H1 (cell line): Measurements from ENCODE around the gene MEF2D. TPM values are rescaled to one million over a fixed set of nuclear protein-coding genes. Genes with fewer than 3 reads are reported as not detected.

Experiments used
- CTCF ChIA-PET: fragments of 300-600 bp; sonication (Branson Sonifier 250); formaldehyde crosslinking; loops from one replicate; lab custom pipeline; 2021; ENCODE audit not compliant: partially characterized antibody; lab: Charles Lee
- POLR2A ChIA-PET: fragments of 300-600 bp; sonication (Branson Sonifier 250); formaldehyde crosslinking; loops from one replicate; lab custom pipeline; 2021; ENCODE audit warnings: inconsistent platforms; ENCODE audit not compliant: partially characterized antibody; lab: Charles Lee
- DNase-seq, 2 experiments: peaks; one replicate each; pipeline versions ENCODE4 v3.0.0 to v3.0.0-alpha.2; 2010 to 2022; ENCODE audit warnings: low spot score in 2 of 2, low read depth in 1 of 2, mixed read lengths in 1 of 2
- FAIRE-seq: peaks from 2 replicates; lab custom pipeline; 2011; peaks lifted over from hg19 to GRCh38; lab: Jason Lieb, UNC
- H2AFZ ChIP-seq: 2 replicates; pipeline ENCODE4 v1.8.1; 2012; ENCODE audit warnings: low read length, inconsistent platforms
- H2AK5ac ChIP-seq: 2 replicates; pipeline ENCODE4 v1.6.1; 2013; ENCODE audit warnings: low read depth, low read length
- H2BK120ac ChIP-seq: replicated peaks from 2 replicates; pipeline ENCODE3; 2013; ENCODE audit warnings: low read depth, low read length, inconsistent platforms
- H2BK12ac ChIP-seq: 2 replicates; pipeline ENCODE4 v1.6.1; 2013; ENCODE audit warnings: low read depth, low read length
- H2BK15ac ChIP-seq: 2 replicates; pipeline ENCODE4 v1.6.1; 2013; ENCODE audit warnings: low read length
- H2BK20ac ChIP-seq: 2 replicates; pipeline ENCODE4 v1.6.1; 2013; ENCODE audit warnings: low read length
- H2BK5ac ChIP-seq: 2 replicates; pipeline ENCODE4 v1.6.1; 2013; ENCODE audit warnings: low read depth, low read length
- H3K14ac ChIP-seq: 2 replicates; pipeline ENCODE4 v1.6.1; 2013; ENCODE audit warnings: inconsistent platforms; ENCODE audit not compliant: insufficient read length
- H3K18ac ChIP-seq: 2 replicates; pipeline ENCODE4 v1.6.1; 2013; ENCODE audit warnings: low read length; ENCODE audit errors: extremely low read depth
- H3K23ac ChIP-seq: 2 replicates; pipeline ENCODE4 v1.6.1; 2013; ENCODE audit warnings: inconsistent platforms; ENCODE audit not compliant: insufficient read length
- H3K23me2 ChIP-seq: 2 replicates; pipeline ENCODE4 v1.6.1; 2013; ENCODE audit warnings: low read depth, low read length
- H3K27ac ChIP-seq: 2 replicates; pipeline ENCODE4 v1.6.1; 2011; ENCODE audit warnings: low read depth, low read length, inconsistent platforms
- H3K27me3 ChIP-seq, 4 experiments: replicated peaks in 1 of 4; 1 replicate in 1 of 4; 2 replicates in 3 of 4; pipeline versions ENCODE4 v1.6.1 to v1.8.1; 2011 to 2013; ENCODE audit warnings: low read length in 3 of 4, mild to moderate bottlenecking in 3 of 4, inconsistent platforms in 2 of 4, mixed read lengths in 2 of 4, moderate library complexity in 1 of 4; ENCODE audit not compliant: control insufficient read depth in 3 of 4, insufficient read depth in 3 of 4; ENCODE audit errors: extremely low read depth in 1 of 4
- H3K36me3 ChIP-seq, 4 experiments: 2 replicates each; pipeline versions ENCODE4 v1.6.1 to v1.8.1; 2011 to 2013; ENCODE audit warnings: mild to moderate bottlenecking in 4 of 4, low read length in 3 of 4, moderate library complexity in 2 of 4, control low read depth in 1 of 4, inconsistent platforms in 1 of 4; ENCODE audit not compliant: insufficient read depth in 4 of 4, control insufficient read depth in 2 of 4
- H3K4ac ChIP-seq: replicated peaks from 2 replicates; pipeline ENCODE3; 2013; ENCODE audit warnings: low read length, low read depth, mixed read lengths, inconsistent platforms; ENCODE audit not compliant: insufficient read length
- H3K4me1 ChIP-seq, 4 experiments: replicated peaks in 1 of 4; 1 replicate in 1 of 4; 2 replicates in 3 of 4; pipeline versions ENCODE4 v1.6.1 to v1.8.1; 2011 to 2013; ENCODE audit warnings: low read length in 3 of 4, inconsistent platforms in 2 of 4, mixed read lengths in 1 of 4; ENCODE audit not compliant: insufficient read depth in 4 of 4, control insufficient read depth in 3 of 4
- H3K4me2 ChIP-seq, 2 experiments: 2 replicates each; pipeline versions ENCODE4 v1.6.1 to v1.8.1; 2011 to 2013; ENCODE audit warnings: low read depth in 2 of 2, low read length in 2 of 2, control low read depth in 1 of 2, inconsistent platforms in 1 of 2, mild to moderate bottlenecking in 1 of 2; ENCODE audit not compliant: insufficient read depth in 1 of 2
- H3K4me3 ChIP-seq, 4 experiments: fragments of 200-600, 300-600 bp in 1 of 4; sonication (generic), shearing (Covaris generic), sonication (Bioruptor Twin) in 1 of 4; 2 replicates each; pipeline versions ENCODE4 v1.5.1 to v1.8.1; 2011 to 2016; ENCODE audit warnings: low read length in 4 of 4, low read depth in 3 of 4, control low read depth in 2 of 4, inconsistent platforms in 2 of 4, mild to moderate bottlenecking in 2 of 4, mixed read lengths in 1 of 4, moderate library complexity in 1 of 4; ENCODE audit not compliant: insufficient read depth in 2 of 4; ENCODE audit errors: extremely low read depth in 1 of 4
- H3K56ac ChIP-seq: replicated peaks from 2 replicates; pipeline ENCODE3; 2013; ENCODE audit warnings: low read depth, mild to moderate bottlenecking, mixed read lengths, low read length, inconsistent platforms; ENCODE audit not compliant: insufficient read length
- H3K79me1 ChIP-seq: 2 replicates; pipeline ENCODE4 v1.6.1; 2013; ENCODE audit warnings: low read depth, low read length, control low read depth
- H3K79me2 ChIP-seq, 2 experiments: 2 replicates each; pipeline versions ENCODE4 v1.6.1 to v1.8.1; 2012 to 2013; ENCODE audit warnings: low read length in 2 of 2, mild to moderate bottlenecking in 2 of 2, inconsistent platforms in 1 of 2; ENCODE audit not compliant: insufficient read depth in 2 of 2, control insufficient read depth in 1 of 2
- H3K9ac ChIP-seq, 4 experiments: replicated peaks in 1 of 4; 1 replicate in 1 of 4; 2 replicates in 3 of 4; pipeline versions ENCODE4 v1.6.1 to v1.8.1; 2011 to 2013; ENCODE audit warnings: low read depth in 3 of 4, low read length in 3 of 4, control low read depth in 2 of 4, mild to moderate bottlenecking in 2 of 4, moderate library complexity in 2 of 4, inconsistent platforms in 1 of 4; ENCODE audit errors: extremely low read depth in 1 of 4
- H3K9me3 ChIP-seq, 2 experiments: 2 replicates each; pipeline versions ENCODE4 v1.6.1 to v1.8.1; 2012 to 2013; ENCODE audit warnings: mild to moderate bottlenecking in 2 of 2, moderate library complexity in 2 of 2, control low read depth in 1 of 2, inconsistent platforms in 1 of 2, low read depth in 1 of 2, low read length in 1 of 2, mixed read lengths in 1 of 2; ENCODE audit not compliant: insufficient read depth in 2 of 2
- H4K20me1 ChIP-seq, 2 experiments: replicated peaks in 1 of 2; 2 replicates each; pipeline versions ENCODE3 to v1.8.1; 2011 to 2013; ENCODE audit warnings: inconsistent platforms in 2 of 2, low read length in 2 of 2, mild to moderate bottlenecking in 1 of 2; ENCODE audit not compliant: insufficient read depth in 2 of 2, control insufficient read depth in 1 of 2
- H4K5ac ChIP-seq: 2 replicates; pipeline ENCODE4 v1.6.1; 2013; ENCODE audit warnings: low read length, low read depth, mixed read lengths, inconsistent platforms; ENCODE audit not compliant: insufficient read length
- H4K8ac ChIP-seq: 2 replicates; pipeline ENCODE4 v1.8.0; 2013; ENCODE audit warnings: mild to moderate bottlenecking, moderate library complexity, low read length, inconsistent platforms; ENCODE audit not compliant: insufficient read depth; ENCODE audit errors: extremely low read depth
- H4K91ac ChIP-seq: replicated peaks from 2 replicates; pipeline ENCODE3; 2013; ENCODE audit warnings: low read length, mixed read lengths, inconsistent platforms; ENCODE audit not compliant: insufficient read length
- CTBP2 ChIP-seq: IDR thresholded peaks from 2 replicates; pipeline ENCODE4 v1.7.0; 2011; ENCODE audit warnings: borderline replicate concordance, mild to moderate bottlenecking, moderate library complexity, mixed read lengths, low read length; ENCODE audit not compliant: insufficient read depth, insufficient read length
- EZH2 ChIP-seq: fragments of 200-600 bp; sonication (generic); IDR thresholded peaks from 2 replicates; pipeline ENCODE4 v1.7.1; 2012; ENCODE audit warnings: low read depth, mild to moderate bottlenecking, moderate library complexity, low read length, inconsistent platforms; ENCODE audit not compliant: severe bottlenecking
- GTF2F1 ChIP-seq: IDR thresholded peaks from 2 replicates; pipeline ENCODE4 v1.6.1; 2012; ENCODE audit warnings: low read depth, low read length, improper control_type of control experiment, borderline replicate concordance
- POU5F1 ChIP-seq: IDR thresholded peaks from 2 replicates; pipeline ENCODE4 v1.6.1; 2011; ENCODE audit warnings: low read depth, mild to moderate bottlenecking, low read length, moderate library complexity
- SP2 ChIP-seq: IDR thresholded peaks from 2 replicates; pipeline ENCODE4 v1.6.1; 2012; ENCODE audit warnings: mild to moderate bottlenecking, low read length, inconsistent platforms
- SP4 ChIP-seq: IDR thresholded peaks from 2 replicates; pipeline ENCODE4 v1.6.1; 2012; ENCODE audit warnings: low read length, inconsistent platforms
- WGBS, 2 experiments: shearing (Covaris generic) in 1 of 2; methylation state at CpG; one replicate each; pipeline versions ENCODE4 v1.1.6 to v1.1.7; 2013 to 2015; ENCODE audit warnings: low lambda C conversion rate in 2 of 2, mixed read lengths in 2 of 2, inconsistent platforms in 1 of 2, low coverage in 1 of 2, missing lambda C conversion rate in 1 of 2; ENCODE audit not compliant: insufficient replicate concordance in 2 of 2, insufficient coverage in 1 of 2, insufficient read length in 1 of 2; ENCODE audit errors: extremely low coverage in 1 of 2, missing lambda C conversion rate in 1 of 2; 5-methylcytosine and 5-hydroxymethylcytosine counted together
- polyA plus RNA-seq, 7 experiments: library from polyadenylated mRNA; depleted of rRNA in 3 of 7; stranded (reverse) in 5 of 7; unstranded in 2 of 7; fragments of >200 nt in 5 of 7; fragments of 200-250 nt in 2 of 7; gene quantifications; 1 replicate in 5 of 7; 2 replicates in 1 of 7; 4 replicates in 1 of 7; pipeline versions ENCODE4 v1.2.1 to v1.2.3, GENCODE V29; 2011 to 2013; ENCODE audit warnings: missing spikeins in 2 of 7, mixed read lengths in 2 of 7
- total RNA-seq: library from RNA; stranded (reverse); fragmentation: NEBNext Ultra II Directional; extraction: Animal tissue kit (Norgen Biotek cat#: 25700); gene quantifications from 2 replicates; pipeline ENCODE4 v1.2.1, GENCODE V29; 2021
- TF ChIP-seq, protein P1 (sequence below): IDR thresholded peaks from 2 replicates; pipeline ENCODE4 v1.6.1; 2012; ENCODE audit warnings: low read length, inconsistent platforms
- TF ChIP-seq, protein P2 (sequence below): IDR thresholded peaks from 2 replicates; pipeline ENCODE4 v1.6.1; 2012; ENCODE audit warnings: inconsistent platforms

MEF2D gene
- total and polyA plus RNA-seq, 2 of the 8 experiments (the other 6 are each of a cell fraction or from before 2014, with no cell fraction given) = 17.3 to 20.3 TPM

- no peak overlapping the region for H3K14ac ChIP-seq
- no peak overlapping the region for H3K4ac ChIP-seq
- H3K23me2 ChIP-seq = peaks cover 6% of the 10 kb centered on the region; the same call in 1 of the 2 replicates
- CTCF ChIA-PET = interaction anchor here (0.6 to 14.9 kb wide), 10 partner anchors 10 to 239 kb away, joined by 3 to 217 read pairs (median 8); no protein-coding TSS in a partner anchor
- no peak overlapping the region for H3K18ac ChIP-seq
- DNase-seq (peak in 1 of 2 experiments; percentile 73), FAIRE-seq (no peak)
- H4K5ac ChIP-seq = no peak overlapping the region
- no peak overlapping the region for H2AFZ ChIP-seq
- H3K56ac ChIP-seq = no peak overlapping the region
- H3K23ac ChIP-seq = no peak overlapping the region
- no peak overlapping the region for H2BK120ac ChIP-seq
- POLR2A ChIA-PET = interaction anchor here (0.5 to 6.4 kb wide), 10 partner anchors 9 to 298 kb away, joined by 3 to 74 read pairs (median 4); partner anchors contain the start of gene NAXE
- WGBS, 2 experiments = 3% methylated on average over 57 of the region's 77 CpGs; no CpG with 5 or more reads in 1 of the 2 experiments
- no peaks in the 10 kb centered on the region for H3K79me1 ChIP-seq
- H3K27me3 ChIP-seq = peaks cover 87 to 100% (median 99%) of the 10 kb centered on the region in 4 experiments
- no peak overlapping the region for H2BK15ac ChIP-seq
- no peak overlapping the region for H2BK5ac ChIP-seq
- peaks cover 4 to 20% of the 10 kb centered on the region in 2 experiments for H4K20me1 ChIP-seq
- H3K9ac ChIP-seq = no peak overlapping the region
- H3K9me3 ChIP-seq = no peaks in the 10 kb centered on the region
- peak overlapping the region in 1 of 4 experiments; percentile 47; a peak in 3 of 8 replicates for H3K4me3 ChIP-seq
- H3K27ac ChIP-seq = no peak overlapping the region
- peak overlapping the region; percentile 52 to 62 for H3K4me2 ChIP-seq
- H3K4me1 ChIP-seq = peaks cover 13 to 41% (median 16%) of the 10 kb centered on the region in 4 experiments
- H2AK5ac ChIP-seq = no peak overlapping the region
- H3K36me3 ChIP-seq = peaks cover 0 to 10% (median 0%) of the 10 kb centered on the region in 4 experiments; a peak in 1 of 8 replicates
- H2BK20ac ChIP-seq = no peak overlapping the region
- no peaks in the 10 kb centered on the region for H3K79me2 ChIP-seq
- no peak overlapping the region for H4K91ac ChIP-seq
- H2BK12ac ChIP-seq = no peak overlapping the region
- H4K8ac ChIP-seq = 0 out of 2 replicates have a peak overlapping the region, but pooled peaks have one; percentile 17
- TF ChIP-seq EZH2 = peak; percentile 95
- no peak for TF ChIP-seq POU5F1
- TF ChIP-seq SP2 = no peak
- no peak for TF ChIP-seq SP4
- peak; percentile 84 for TF ChIP-seq CTBP2
- TF ChIP-seq GTF2F1 = no peak
- TF ChIP-seq, protein P1, sequence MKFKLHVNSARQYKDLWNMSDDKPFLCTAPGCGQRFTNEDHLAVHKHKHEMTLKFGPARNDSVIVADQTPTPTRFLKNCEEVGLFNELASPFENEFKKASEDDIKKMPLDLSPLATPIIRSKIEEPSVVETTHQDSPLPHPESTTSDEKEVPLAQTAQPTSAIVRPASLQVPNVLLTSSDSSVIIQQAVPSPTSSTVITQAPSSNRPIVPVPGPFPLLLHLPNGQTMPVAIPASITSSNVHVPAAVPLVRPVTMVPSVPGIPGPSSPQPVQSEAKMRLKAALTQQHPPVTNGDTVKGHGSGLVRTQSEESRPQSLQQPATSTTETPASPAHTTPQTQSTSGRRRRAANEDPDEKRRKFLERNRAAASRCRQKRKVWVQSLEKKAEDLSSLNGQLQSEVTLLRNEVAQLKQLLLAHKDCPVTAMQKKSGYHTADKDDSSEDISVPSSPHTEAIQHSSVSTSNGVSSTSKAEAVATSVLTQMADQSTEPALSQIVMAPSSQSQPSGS = no peak
- TF ChIP-seq, protein P2, sequence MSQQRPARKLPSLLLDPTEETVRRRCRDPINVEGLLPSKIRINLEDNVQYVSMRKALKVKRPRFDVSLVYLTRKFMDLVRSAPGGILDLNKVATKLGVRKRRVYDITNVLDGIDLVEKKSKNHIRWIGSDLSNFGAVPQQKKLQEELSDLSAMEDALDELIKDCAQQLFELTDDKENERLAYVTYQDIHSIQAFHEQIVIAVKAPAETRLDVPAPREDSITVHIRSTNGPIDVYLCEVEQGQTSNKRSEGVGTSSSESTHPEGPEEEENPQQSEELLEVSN = peak; percentile 42; the same call in 1 of the 2 replicates
Measured at GRCh38 chr1:156436141-156437036, 64.2 kb downstream of the MEF2D start.
